IPS DF 4.7 (cell line): ENCODE measurements around the gene KRTAP20-1.

ENCODE experiments used
- DNase-seq: peaks from one replicate; pipeline ENCODE4 v3.0.0-alpha.2; 2013; ENCODE audit warnings: low spot score; ENCODE audit errors: extremely low read depth

The KRTAP20-1 gene

GRCh38 chr21:30616125-30616524 lies at the start of gene KRTAP20-1:
Gene KRTAP20-1, plus strand, starts transcription at chr21:30616425. Its CDS starts 30 bp downstream, at chr21:30616455.
- DNase-seq, result no peak

- DNase-seq, result no peak
Measured at GRCh38 chr21:30567617-30568016, 48.6 kb upstream of the KRTAP20-1 start.

- no peak for DNase-seq
Measured at GRCh38 chr21:30577766-30578165, 38.5 kb upstream of the KRTAP20-1 start.

- DNase-seq, result no peak
Measured at GRCh38 chr21:30579346-30579745, 36.9 kb upstream of the KRTAP20-1 start.

GRCh38 chr21:30580132-30580531 lies 36.1 kb upstream of the KRTAP20-1 start:
- DNase-seq, result no peak

GRCh38 chr21:30582870-30583269 lies 33.4 kb upstream of the KRTAP20-1 start:
- DNase-seq, result no peak

- no peak for DNase-seq
Measured at GRCh38 chr21:30590297-30590696, 25.9 kb upstream of the KRTAP20-1 start, which contains the start of gene KRTAP22-2. Gene KRTAP22-2, minus strand, starts transcription at chr21:30590397.

- no peak for DNase-seq
Measured at GRCh38 chr21:30592140-30592539, 24.1 kb upstream of the KRTAP20-1 start, which contains the start of gene KRTAP6-3. Gene KRTAP6-3, plus strand, starts transcription at chr21:30592440. Its CDS starts 6 bp downstream, at chr21:30592446.

GRCh38 chr21:30598802-30599201 lies 17.4 kb upstream of the KRTAP20-1 start, which contains the start of gene KRTAP6-2:
Gene KRTAP6-2, minus strand, starts transcription at chr21:30598902. Its CDS starts 28 bp downstream, at chr21:30598874.
- DNase-seq, result no peak

GRCh38 chr21:30600787-30601186 lies 15.4 kb upstream of the KRTAP20-1 start, which contains the start of gene KRTAP22-1:
Gene KRTAP22-1, plus strand, starts transcription at chr21:30601087.
- DNase-seq, result no peak

GRCh38 chr21:30605968-30606367 lies 10.3 kb upstream of the KRTAP20-1 start:
- DNase-seq, result peak; percentile 3

- DNase-seq, result no peak
Measured at GRCh38 chr21:30612132-30612531, 4.1 kb upstream of the KRTAP20-1 start.

- no peak for DNase-seq
Measured at GRCh38 chr21:30613836-30614235, 2.4 kb upstream of the KRTAP20-1 start, which contains the start of gene KRTAP6-1. Gene KRTAP6-1, minus strand, starts transcription at chr21:30613930. Its CDS starts 26 bp downstream, at chr21:30613904.

- DNase-seq, result no peak
Measured at GRCh38 chr21:30615199-30615598, 1.0 kb upstream of the KRTAP20-1 start.

GRCh38 chr21:30620080-30620479 lies 3.9 kb downstream of the KRTAP20-1 start:
- DNase-seq, result no peak

- DNase-seq, result no peak
Measured at GRCh38 chr21:30620522-30620921, 4.3 kb downstream of the KRTAP20-1 start, which contains the start of gene KRTAP20-4. Gene KRTAP20-4, plus strand, starts transcription at chr21:30620627.

- no peak for DNase-seq
Measured at GRCh38 chr21:30623362-30623761, 7.1 kb downstream of the KRTAP20-1 start.

- DNase-seq, result no peak
Measured at GRCh38 chr21:30625449-30626165, 9.4 kb downstream of the KRTAP20-1 start.

GRCh38 chr21:30628109-30628508 lies 11.9 kb downstream of the KRTAP20-1 start:
- DNase-seq, result no peak

GRCh38 chr21:30629200-30629599 lies 13.0 kb downstream of the KRTAP20-1 start:
- DNase-seq, result no peak

GRCh38 chr21:30634906-30635305 lies 18.7 kb downstream of the KRTAP20-1 start, which contains the start of gene KRTAP20-2:
Gene KRTAP20-2, plus strand, starts transcription at chr21:30635206. Its CDS starts 58 bp downstream, at chr21:30635264.
- no peak for DNase-seq

GRCh38 chr21:30638686-30639085 lies 22.5 kb downstream of the KRTAP20-1 start:
- no peak for DNase-seq

GRCh38 chr21:30642564-30642963 lies 26.3 kb downstream of the KRTAP20-1 start, which contains the start of gene KRTAP20-3:
Gene KRTAP20-3, plus strand, starts transcription at chr21:30642864.
- no peak for DNase-seq
